ENCODE results near the gene CERS6. TPM values are rescaled to one million over a fixed set of nuclear protein-coding genes. Genes with fewer than 3 reads are reported as not detected.
A peak's percentile ranks its signal among the peaks of the same experiment; 100 is the strongest.

CERS6 gene
- total and polyA plus RNA-seq, 10 of the 15 experiments (the other 5 are each of a cell fraction or from before 2014, with no cell fraction given), result 1.3 to 20.4 (median 14.1) TPM

DNA sequence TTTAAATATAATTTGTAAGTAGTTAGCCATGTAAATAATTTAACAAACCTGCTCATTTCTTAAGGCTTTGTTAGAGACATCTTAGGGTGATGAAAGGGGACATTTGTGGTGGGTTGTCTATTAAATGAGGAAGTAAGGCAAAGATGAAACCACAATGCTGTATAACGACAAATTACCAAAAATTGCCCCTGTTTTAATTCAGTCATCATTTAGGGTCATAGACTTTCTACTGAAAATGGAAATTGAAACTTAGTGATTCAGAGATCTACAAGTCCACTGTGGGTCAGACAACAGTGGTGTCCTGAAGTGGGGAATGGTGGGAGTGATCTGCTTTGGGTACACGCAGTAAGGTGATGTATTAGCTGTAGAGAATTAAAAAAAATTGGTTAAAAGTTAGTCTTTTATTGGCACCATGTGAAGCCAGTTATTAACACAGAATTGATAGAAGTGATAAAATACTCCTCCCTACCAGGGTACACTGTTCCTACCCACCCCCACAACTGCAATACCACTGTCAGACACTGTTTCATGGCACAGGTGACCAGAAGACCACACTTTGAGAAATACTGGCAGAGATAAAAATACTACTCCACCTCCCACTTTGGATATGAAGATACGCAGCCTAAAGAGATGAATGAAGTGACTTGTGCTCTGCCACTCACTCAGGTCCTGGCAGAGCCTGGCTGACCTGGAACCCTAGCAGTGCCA is 13.4 kb downstream of the CERS6 start (continued):
- TF ChIP-seq FOXK2 (IDR thresholded peaks at IDR 0.05), result no peak
- TF ChIP-seq NR2C1 (IDR thresholded peaks at IDR 0.05), result no peak
- TF ChIP-seq IKZF1 (conservative IDR thresholded peaks at IDR 0.05), result peak; percentile 64; the same call in 1 of the 2 replicates
- TF ChIP-seq NFYB (IDR thresholded peaks at IDR 0.05; ENCODE audit: insufficient read depth, low read depth, low read length), result no peak
- TF ChIP-seq TARDBP (IDR thresholded peaks at IDR 0.05; ENCODE audit: borderline replicate concordance), result no peak
- TF ChIP-seq SIX5 (IDR thresholded peaks at IDR 0.05; ENCODE audit: low read depth, low read length, severe bottlenecking), result no peak
- TF ChIP-seq ZNF24 (IDR thresholded peaks at IDR 0.05), result no peak
- no peak for TF ChIP-seq STAT1 (conservative IDR thresholded peaks at IDR 0.05)
- peak; percentile 67 for TF ChIP-seq JUNB (IDR thresholded peaks at IDR 0.05)
- TF ChIP-seq, protein P1, sequence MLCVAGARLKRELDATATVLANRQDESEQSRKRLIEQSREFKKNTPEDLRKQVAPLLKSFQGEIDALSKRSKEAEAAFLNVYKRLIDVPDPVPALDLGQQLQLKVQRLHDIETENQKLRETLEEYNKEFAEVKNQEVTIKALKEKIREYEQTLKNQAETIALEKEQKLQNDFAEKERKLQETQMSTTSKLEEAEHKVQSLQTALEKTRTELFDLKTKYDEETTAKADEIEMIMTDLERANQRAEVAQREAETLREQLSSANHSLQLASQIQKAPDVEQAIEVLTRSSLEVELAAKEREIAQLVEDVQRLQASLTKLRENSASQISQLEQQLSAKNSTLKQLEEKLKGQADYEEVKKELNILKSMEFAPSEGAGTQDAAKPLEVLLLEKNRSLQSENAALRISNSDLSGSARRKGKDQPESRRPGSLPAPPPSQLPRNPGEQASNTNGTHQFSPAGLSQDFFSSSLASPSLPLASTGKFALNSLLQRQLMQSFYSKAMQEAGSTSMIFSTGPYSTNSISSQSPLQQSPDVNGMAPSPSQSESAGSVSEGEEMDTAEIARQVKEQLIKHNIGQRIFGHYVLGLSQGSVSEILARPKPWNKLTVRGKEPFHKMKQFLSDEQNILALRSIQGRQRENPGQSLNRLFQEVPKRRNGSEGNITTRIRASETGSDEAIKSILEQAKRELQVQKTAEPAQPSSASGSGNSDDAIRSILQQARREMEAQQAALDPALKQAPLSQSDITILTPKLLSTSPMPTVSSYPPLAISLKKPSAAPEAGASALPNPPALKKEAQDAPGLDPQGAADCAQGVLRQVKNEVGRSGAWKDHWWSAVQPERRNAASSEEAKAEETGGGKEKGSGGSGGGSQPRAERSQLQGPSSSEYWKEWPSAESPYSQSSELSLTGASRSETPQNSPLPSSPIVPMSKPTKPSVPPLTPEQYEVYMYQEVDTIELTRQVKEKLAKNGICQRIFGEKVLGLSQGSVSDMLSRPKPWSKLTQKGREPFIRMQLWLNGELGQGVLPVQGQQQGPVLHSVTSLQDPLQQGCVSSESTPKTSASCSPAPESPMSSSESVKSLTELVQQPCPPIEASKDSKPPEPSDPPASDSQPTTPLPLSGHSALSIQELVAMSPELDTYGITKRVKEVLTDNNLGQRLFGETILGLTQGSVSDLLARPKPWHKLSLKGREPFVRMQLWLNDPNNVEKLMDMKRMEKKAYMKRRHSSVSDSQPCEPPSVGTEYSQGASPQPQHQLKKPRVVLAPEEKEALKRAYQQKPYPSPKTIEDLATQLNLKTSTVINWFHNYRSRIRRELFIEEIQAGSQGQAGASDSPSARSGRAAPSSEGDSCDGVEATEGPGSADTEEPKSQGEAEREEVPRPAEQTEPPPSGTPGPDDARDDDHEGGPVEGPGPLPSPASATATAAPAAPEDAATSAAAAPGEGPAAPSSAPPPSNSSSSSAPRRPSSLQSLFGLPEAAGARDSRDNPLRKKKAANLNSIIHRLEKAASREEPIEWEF (IDR thresholded peaks at IDR 0.05; ENCODE audit: insufficient replicate concordance, low read depth, low read length), result no peak
- TF ChIP-seq BMI1 (IDR thresholded peaks at IDR 0.05; ENCODE audit: borderline replicate concordance), result no peak
- no peak for TF ChIP-seq NR2C2 (IDR thresholded peaks at IDR 0.05; ENCODE audit: borderline replicate concordance, control insufficient read depth, insufficient read length, low read depth)
- no peak for TF ChIP-seq RAD51 (IDR thresholded peaks at IDR 0.05)
- no peak for TF ChIP-seq HDAC2 (IDR thresholded peaks at IDR 0.05)
- no peak for TF ChIP-seq TCF12 (IDR thresholded peaks at IDR 0.05; ENCODE audit: low read depth, low read length)
- no peak for TF ChIP-seq POLR2AphosphoS5 (IDR thresholded peaks at IDR 0.05; ENCODE audit: low read length)
- no peak for TF ChIP-seq PAX5 (IDR thresholded peaks at IDR 0.05; ENCODE audit: borderline replicate concordance, low read depth, low read length)
- TF ChIP-seq SREBF2 (IDR thresholded peaks at IDR 0.05; ENCODE audit: low read length), result no peak
- TF ChIP-seq BRCA1 (IDR thresholded peaks at IDR 0.05; ENCODE audit: low read depth, low read length), result no peak
- no peak for TF ChIP-seq ZSCAN29 (IDR thresholded peaks at IDR 0.05)
- no peak for TF ChIP-seq STAT3 (IDR thresholded peaks at IDR 0.05; ENCODE audit: low read depth, low read length)
- no peak for TF ChIP-seq POU2F2 (IDR thresholded peaks at IDR 0.05; ENCODE audit: borderline replicate concordance, low read depth, low read length)
- 0 out of 2 replicates have a peak, but pooled peaks have one; percentile 35 for TF ChIP-seq BACH1 (IDR thresholded peaks at IDR 0.05; ENCODE audit: borderline replicate concordance)
- no peak for TF ChIP-seq LARP7 (IDR thresholded peaks at IDR 0.05)
- TF ChIP-seq, protein P2, sequence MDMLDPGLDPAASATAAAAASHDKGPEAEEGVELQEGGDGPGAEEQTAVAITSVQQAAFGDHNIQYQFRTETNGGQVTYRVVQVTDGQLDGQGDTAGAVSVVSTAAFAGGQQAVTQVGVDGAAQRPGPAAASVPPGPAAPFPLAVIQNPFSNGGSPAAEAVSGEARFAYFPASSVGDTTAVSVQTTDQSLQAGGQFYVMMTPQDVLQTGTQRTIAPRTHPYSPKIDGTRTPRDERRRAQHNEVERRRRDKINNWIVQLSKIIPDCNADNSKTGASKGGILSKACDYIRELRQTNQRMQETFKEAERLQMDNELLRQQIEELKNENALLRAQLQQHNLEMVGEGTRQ (IDR thresholded peaks at IDR 0.05; ENCODE audit: borderline replicate concordance, low read depth, low read length), result no peak
- TF ChIP-seq, protein P3, sequence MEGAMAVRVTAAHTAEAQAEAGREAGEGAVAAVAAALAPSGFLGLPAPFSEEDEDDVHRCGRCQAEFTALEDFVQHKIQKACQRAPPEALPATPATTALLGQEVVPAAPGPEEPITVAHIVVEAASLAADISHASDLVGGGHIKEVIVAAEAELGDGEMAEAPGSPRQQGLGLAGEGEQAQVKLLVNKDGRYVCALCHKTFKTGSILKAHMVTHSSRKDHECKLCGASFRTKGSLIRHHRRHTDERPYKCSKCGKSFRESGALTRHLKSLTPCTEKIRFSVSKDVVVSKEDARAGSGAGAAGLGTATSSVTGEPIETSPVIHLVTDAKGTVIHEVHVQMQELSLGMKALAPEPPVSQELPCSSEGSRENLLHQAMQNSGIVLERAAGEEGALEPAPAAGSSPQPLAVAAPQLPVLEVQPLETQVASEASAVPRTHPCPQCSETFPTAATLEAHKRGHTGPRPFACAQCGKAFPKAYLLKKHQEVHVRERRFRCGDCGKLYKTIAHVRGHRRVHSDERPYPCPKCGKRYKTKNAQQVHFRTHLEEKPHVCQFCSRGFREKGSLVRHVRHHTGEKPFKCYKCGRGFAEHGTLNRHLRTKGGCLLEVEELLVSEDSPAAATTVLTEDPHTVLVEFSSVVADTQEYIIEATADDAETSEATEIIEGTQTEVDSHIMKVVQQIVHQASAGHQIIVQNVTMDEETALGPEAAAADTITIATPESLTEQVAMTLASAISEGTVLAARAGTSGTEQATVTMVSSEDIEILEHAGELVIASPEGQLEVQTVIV (IDR thresholded peaks at IDR 0.05; ENCODE audit: borderline replicate concordance, partially characterized antibody), result no peak

Data from GM12878 (cell line).